Mucosa of rectum (tissue), 2 donors: ENCODE data around the gene C1orf105.

Experiments used
- H3K27ac ChIP-seq, 2 donors: one replicate each; pipeline ENCODE4 v1.7.0; 2013; ENCODE audit warnings: inconsistent platforms in 2 of 2, low read depth in 2 of 2, low read length in 2 of 2
- H3K27me3 ChIP-seq, 2 donors: one replicate each; pipeline ENCODE4 v1.7.0; 2013; ENCODE audit warnings: low read length in 2 of 2; ENCODE audit not compliant: control insufficient read depth in 2 of 2, insufficient read depth in 2 of 2
- H3K36me3 ChIP-seq, 2 donors: one replicate each; pipeline ENCODE4 v1.7.0; 2013; ENCODE audit warnings: low read length in 2 of 2; ENCODE audit not compliant: control insufficient read depth in 2 of 2, insufficient read depth in 2 of 2
- H3K4me1 ChIP-seq, 2 donors: one replicate each; pipeline ENCODE4 v1.7.0; 2013; ENCODE audit warnings: low read length in 2 of 2, mild to moderate bottlenecking in 1 of 2; ENCODE audit not compliant: control insufficient read depth in 2 of 2, insufficient read depth in 2 of 2
- H3K4me3 ChIP-seq, 2 donors: one replicate each; pipeline ENCODE4 v1.7.0; 2013; ENCODE audit warnings: low read length in 2 of 2
- H3K9ac ChIP-seq, 2 donors: one replicate each; pipeline ENCODE4 v1.7.0; 2013; ENCODE audit warnings: low read length in 2 of 2, low read depth in 1 of 2, mild to moderate bottlenecking in 1 of 2
- H3K9me3 ChIP-seq, 2 donors: one replicate each; pipeline ENCODE4 v1.7.0; 2013; ENCODE audit warnings: low read length in 2 of 2; ENCODE audit not compliant: control insufficient read depth in 2 of 2
- donor health status: healthy.
- donor health status: Normal muscosa, but diverticular disease.

Gene C1orf105

GRCh38 chr1:172480431-172480830 is 59.9 kb downstream of the C1orf105 start:
- H3K9me3 ChIP-seq: no peaks in the 10 kb centered on the region
- H3K27ac ChIP-seq: no peak overlapping the region
- H3K4me3 ChIP-seq: no peak overlapping the region
- no peaks in the 10 kb centered on the region for H3K4me1 ChIP-seq
- H3K9ac ChIP-seq: no peak overlapping the region
- H3K27me3 ChIP-seq: no peaks in the 10 kb centered on the region
- no peaks in the 10 kb centered on the region for H3K36me3 ChIP-seq

- H3K27me3 ChIP-seq: no peaks in the 10 kb centered on the region
- H3K27ac ChIP-seq: no peak overlapping the region
Observed at GRCh38 chr1:172482044-172482443, 61.6 kb downstream of the C1orf105 start.

GRCh38 chr1:172483448-172483847 is 63.0 kb downstream of the C1orf105 start:
- Histone ChIP-seq H3K9me3 (no peaks in the 10 kb centered on the region), H3K4me3 (no peak overlapping the region), H3K27ac (no peak overlapping the region), H3K9ac (no peak overlapping the region), H3K36me3 (no peaks in the 10 kb centered on the region), H3K27me3 (no peaks in the 10 kb centered on the region), H3K4me1 (no peaks in the 10 kb centered on the region)

More at GRCh38 chr1:172482044-172482443, 61.6 kb downstream of the C1orf105 start:
- no peaks in the 10 kb centered on the region for H3K36me3 ChIP-seq
- no peak overlapping the region for H3K9ac ChIP-seq
- H3K4me3 ChIP-seq: no peak overlapping the region
- H3K4me1 ChIP-seq: no peaks in the 10 kb centered on the region
- H3K9me3 ChIP-seq: no peaks in the 10 kb centered on the region

- Histone ChIP-seq H3K4me1 (no peaks in the 10 kb centered on the region), H3K36me3 (no peaks in the 10 kb centered on the region), H3K27ac (no peak overlapping the region), H3K9ac (no peak overlapping the region), H3K27me3 (no peaks in the 10 kb centered on the region), H3K9me3 (no peaks in the 10 kb centered on the region), H3K4me3 (no peak overlapping the region)
Observed at GRCh38 chr1:172484252-172484651, 63.8 kb downstream of the C1orf105 start.

GRCh38 chr1:172485626-172486025 is 65.1 kb downstream of the C1orf105 start:
- Histone ChIP-seq H3K4me1 (no peaks in the 10 kb centered on the region), H3K36me3 (no peaks in the 10 kb centered on the region), H3K27ac (no peak overlapping the region), H3K9me3 (no peaks in the 10 kb centered on the region), H3K27me3 (peaks cover 0 to 3% of the 10 kb centered on the region in 2 donors), H3K4me3 (no peak overlapping the region), H3K9ac (no peak overlapping the region)

GRCh38 chr1:172486805-172487454 is 66.4 kb downstream of the C1orf105 start:
- Histone ChIP-seq H3K27ac (no peak overlapping the region), H3K9me3 (no peaks in the 10 kb centered on the region), H3K27me3 (peaks cover 0 to 3% of the 10 kb centered on the region in 2 donors), H3K36me3 (no peaks in the 10 kb centered on the region), H3K4me3 (no peak overlapping the region), H3K4me1 (no peaks in the 10 kb centered on the region), H3K9ac (no peak overlapping the region)

GRCh38 chr1:172487550-172487949 is 67.1 kb downstream of the C1orf105 start:
- H3K4me3 ChIP-seq: no peak overlapping the region
- H3K9me3 ChIP-seq: no peaks in the 10 kb centered on the region
- peaks cover 0 to 3% of the 10 kb centered on the region in 2 donors for H3K27me3 ChIP-seq
- H3K9ac ChIP-seq: no peak overlapping the region
- H3K27ac ChIP-seq: no peak overlapping the region
- no peaks in the 10 kb centered on the region for H3K36me3 ChIP-seq
- H3K4me1 ChIP-seq: no peaks in the 10 kb centered on the region

GRCh38 chr1:172488393-172488792 is 67.9 kb downstream of the C1orf105 start:
- no peaks in the 10 kb centered on the region for H3K36me3 ChIP-seq
- no peak overlapping the region for H3K27ac ChIP-seq
- no peak overlapping the region for H3K9ac ChIP-seq
- no peaks in the 10 kb centered on the region for H3K4me1 ChIP-seq
- no peaks in the 10 kb centered on the region for H3K9me3 ChIP-seq
- no peak overlapping the region for H3K4me3 ChIP-seq
- H3K27me3 ChIP-seq: peaks cover 0 to 3% of the 10 kb centered on the region in 2 donors

GRCh38 chr1:172489847-172490246 is 69.4 kb downstream of the C1orf105 start:
- H3K4me1 ChIP-seq: no peaks in the 10 kb centered on the region
- H3K4me3 ChIP-seq: no peak overlapping the region
- no peaks in the 10 kb centered on the region for H3K36me3 ChIP-seq
- no peak overlapping the region for H3K9ac ChIP-seq
- H3K9me3 ChIP-seq: no peaks in the 10 kb centered on the region
- H3K27ac ChIP-seq: no peak overlapping the region
- H3K27me3 ChIP-seq: peaks cover 0 to 3% of the 10 kb centered on the region in 2 donors

GRCh38 chr1:172492421-172492820 is 71.9 kb downstream of the C1orf105 start:
- Histone ChIP-seq H3K4me3 (no peak overlapping the region), H3K9ac (no peak overlapping the region), H3K9me3 (no peaks in the 10 kb centered on the region), H3K4me1 (no peaks in the 10 kb centered on the region), H3K36me3 (no peaks in the 10 kb centered on the region), H3K27me3 (peaks cover 0 to 3% of the 10 kb centered on the region in 2 donors), H3K27ac (no peak overlapping the region)
